Fibroblast of gingiva (primary cell): ENCODE results near the gene OBP2B.
"Not testable (repeated sequence)": the region's sequence is repeated elsewhere in the genome, so short reads cannot be mapped to it uniquely, and the experiment has no call there.

ENCODE experiments used
- DNase-seq: peaks from one replicate; pipeline ENCODE4 v3.0.0-alpha.2; 2011; ENCODE audit warnings: low read depth

Gene OBP2B

GRCh38 chr9:133208880-133209300, at the start of gene OBP2B:
Gene OBP2B (minus strand): TSS chr9:133209250. CDS start chr9:133209199, 51 bp downstream.
- not testable (repeated sequence) for DNase-seq

- no peak for DNase-seq
Observed at GRCh38 chr9:133258061-133259015, 49.3 kb upstream of the OBP2B start.

GRCh38 chr9:133257465-133257956, 48.5 kb upstream of the OBP2B start:
- DNase-seq, result no peak

- DNase-seq, result no peak
Observed at GRCh38 chr9:133256686-133257091, 47.6 kb upstream of the OBP2B start.

GRCh38 chr9:133256136-133256461, 47.0 kb upstream of the OBP2B start:
- DNase-seq, result no peak

GRCh38 chr9:133255371-133256135, 46.5 kb upstream of the OBP2B start:
- no peak for DNase-seq

- DNase-seq, result no peak
Observed at GRCh38 chr9:133254471-133254870, 45.4 kb upstream of the OBP2B start.

GRCh38 chr9:133253268-133253667, 44.2 kb upstream of the OBP2B start:
- no peak for DNase-seq

GRCh38 chr9:133252301-133253020, 43.4 kb upstream of the OBP2B start:
- no peak for DNase-seq

GRCh38 chr9:133251773-133252172, 42.7 kb upstream of the OBP2B start:
- DNase-seq, result no peak

- not testable (repeated sequence) for DNase-seq
Observed at GRCh38 chr9:133251221-133251620, 42.2 kb upstream of the OBP2B start.

GRCh38 chr9:133250741-133251170, 41.7 kb upstream of the OBP2B start:
- no peak for DNase-seq

- no peak for DNase-seq
Observed at GRCh38 chr9:133249337-133249736, 40.3 kb upstream of the OBP2B start.

- no peak for DNase-seq
Observed at GRCh38 chr9:133248726-133249295, 39.8 kb upstream of the OBP2B start.

- DNase-seq, result no peak
Observed at GRCh38 chr9:133247632-133248031, 38.6 kb upstream of the OBP2B start.

- no peak for DNase-seq
Observed at GRCh38 chr9:133246991-133247390, 37.9 kb upstream of the OBP2B start.

GRCh38 chr9:133246562-133246961, 37.5 kb upstream of the OBP2B start:
- DNase-seq, result no peak

GRCh38 chr9:133242991-133243390, 33.9 kb upstream of the OBP2B start:
- DNase-seq, result no peak

- DNase-seq, result no peak
Observed at GRCh38 chr9:133242241-133242640, 33.2 kb upstream of the OBP2B start.

GRCh38 chr9:133239533-133240090, 30.6 kb upstream of the OBP2B start:
- DNase-seq, result no peak

GRCh38 chr9:133238851-133239532, 29.9 kb upstream of the OBP2B start:
- peak; percentile 31 for DNase-seq
